Neuronal stem cell (in vitro differentiated cells): Measurements from ENCODE around the gene LSP1.
"Not testable (repeated sequence)": the region's sequence is repeated elsewhere in the genome, so short reads cannot be mapped to it uniquely, and the experiment has no call there.

ENCODE experiments used
- DNase-seq: peaks from one replicate; pipeline ENCODE4 v3.0.0-alpha.2; 2013; ENCODE audit warnings: low spot score
- H2AFZ ChIP-seq: one replicate; pipeline ENCODE4 v1.6.1; 2013; ENCODE audit warnings: mild to moderate bottlenecking, low read length, inconsistent platforms
- H2AK5ac ChIP-seq: 2 replicates; pipeline ENCODE4 v1.6.1; 2013; ENCODE audit warnings: low read depth, mild to moderate bottlenecking, inconsistent platforms, low read length, moderate library complexity, mixed read lengths
- H2BK120ac ChIP-seq: 2 replicates; pipeline ENCODE4 v1.6.1; 2013; ENCODE audit warnings: low read depth, mild to moderate bottlenecking, inconsistent platforms, low read length, moderate library complexity, mixed read lengths
- H2BK12ac ChIP-seq: one replicate; pipeline ENCODE4 v1.6.1; 2013; ENCODE audit warnings: low read length, inconsistent platforms
- H2BK15ac ChIP-seq: 2 replicates; pipeline ENCODE4 v1.6.1; 2013; ENCODE audit warnings: mild to moderate bottlenecking, low read length, inconsistent platforms, mixed read lengths
- H2BK5ac ChIP-seq: one replicate; pipeline ENCODE4 v1.6.1; 2013; ENCODE audit warnings: inconsistent platforms, mild to moderate bottlenecking, low read length, moderate library complexity
- H3K14ac ChIP-seq: one replicate; pipeline ENCODE4 v1.6.1; 2013; ENCODE audit warnings: low read length, inconsistent platforms
- H3K18ac ChIP-seq: 2 replicates; pipeline ENCODE4 v1.6.1; 2013; ENCODE audit warnings: low read length, inconsistent platforms
- H3K23ac ChIP-seq: 2 replicates; pipeline ENCODE4 v1.6.1; 2013; ENCODE audit warnings: low read depth, mild to moderate bottlenecking, mixed read lengths, low read length, inconsistent platforms; ENCODE audit not compliant: poor library complexity
- H3K27ac ChIP-seq: replicated peaks from 3 replicates; pipeline ENCODE4 v1.5.1; 2013; ENCODE audit warnings: low read length, inconsistent platforms
- H3K27me3 ChIP-seq, 3 experiments: 2 replicates each; pipeline ENCODE4 v1.6.1; 2013; ENCODE audit warnings: low read length in 3 of 3, mild to moderate bottlenecking in 2 of 3, inconsistent platforms in 1 of 3, low read depth in 1 of 3, mixed read lengths in 1 of 3, moderate library complexity in 1 of 3; ENCODE audit not compliant: control insufficient read depth in 3 of 3, insufficient read depth in 3 of 3
- H3K36me3 ChIP-seq, 2 donors: replicated peaks in 1 of 2; 2 replicates each; pipeline ENCODE4 v1.6.1; 2013; ENCODE audit warnings: low read length in 2 of 2; ENCODE audit not compliant: control insufficient read depth in 2 of 2, insufficient read depth in 2 of 2
- H3K4ac ChIP-seq: 2 replicates; pipeline ENCODE4 v1.6.1; 2013; ENCODE audit warnings: inconsistent platforms, mild to moderate bottlenecking, low read length, moderate library complexity
- H3K4me1 ChIP-seq, 2 donors: 1 replicate in 1 of 2; 2 replicates in 1 of 2; pipeline ENCODE4 v1.6.1; 2013; ENCODE audit warnings: low read length in 2 of 2, low read depth in 1 of 2; ENCODE audit not compliant: control insufficient read depth in 2 of 2, insufficient read depth in 1 of 2
- H3K4me2 ChIP-seq: one replicate; pipeline ENCODE4 v1.6.1; 2013; ENCODE audit warnings: mild to moderate bottlenecking, low read length, inconsistent platforms; ENCODE audit not compliant: insufficient read depth, poor library complexity, severe bottlenecking
- H3K4me3 ChIP-seq, 2 donors: 2 replicates each; pipeline ENCODE4 v1.5.1; 2013; ENCODE audit warnings: low read length in 2 of 2, mild to moderate bottlenecking in 2 of 2, inconsistent platforms in 1 of 2, moderate library complexity in 1 of 2
- H3K79me1 ChIP-seq: one replicate; pipeline ENCODE4 v1.6.1; 2013; ENCODE audit warnings: low read depth, mild to moderate bottlenecking, inconsistent platforms, low read length, moderate library complexity
- H3K9ac ChIP-seq: one replicate; pipeline ENCODE4 v1.6.1; 2013; ENCODE audit warnings: mild to moderate bottlenecking, low read depth, low read length, inconsistent platforms; ENCODE audit not compliant: poor library complexity
- H3K9me3 ChIP-seq, 2 donors: replicated peaks in 1 of 2; 2 replicates each; pipeline versions ENCODE3 to v1.6.1; 2013; ENCODE audit warnings: low read length in 2 of 2, mild to moderate bottlenecking in 2 of 2, inconsistent platforms in 1 of 2, low read depth in 1 of 2, mixed read lengths in 1 of 2, moderate library complexity in 1 of 2; ENCODE audit not compliant: control insufficient read depth in 2 of 2, insufficient read depth in 1 of 2
- H4K8ac ChIP-seq: one replicate; pipeline ENCODE4 v1.6.1; 2013; ENCODE audit warnings: low read depth, mild to moderate bottlenecking, inconsistent platforms, low read length, moderate library complexity
- H4K91ac ChIP-seq: one replicate; pipeline ENCODE4 v1.6.1; 2013; ENCODE audit warnings: low read length, low read depth, mild to moderate bottlenecking, inconsistent platforms; ENCODE audit not compliant: poor library complexity
- WGBS, 2 donors: extraction: QIAGEN DNeasy Blood & Tissue Kit; methylation state at CpG; one replicate each; pipeline ENCODE4 v1.1.7; 2013; ENCODE audit warnings: missing lambda C conversion rate in 2 of 2, mixed read lengths in 1 of 2; ENCODE audit not compliant: insufficient read length in 2 of 2, insufficient replicate concordance in 1 of 2; ENCODE audit errors: extremely low coverage in 2 of 2; 5-methylcytosine and 5-hydroxymethylcytosine counted together

The LSP1 gene

GRCh38 chr11:1872267-1872985 is 19.5 kb downstream of the LSP1 start:
- WGBS, 2 donors = no CpG with 5 or more reads among the region's 25 CpGs
- no peak for DNase-seq
- Histone ChIP-seq H2BK12ac (peak overlapping the region; percentile 73), H3K27ac (no peak overlapping the region), H3K23ac (no peak overlapping the region), H3K4me3 (no peak overlapping the region), H3K4ac (no peak overlapping the region), H3K36me3 (no peaks in the 10 kb centered on the region), H2AK5ac (peak overlapping the region; percentile 83), H2BK120ac (no peak overlapping the region), H4K8ac (no peak overlapping the region), H3K27me3 (peaks cover 0 to 3% (median 0%) of the 10 kb centered on the region in 3 experiments), H2BK15ac (peak overlapping the region; percentile 11), H3K79me1 (no peaks in the 10 kb centered on the region), H3K9me3 (no peaks in the 10 kb centered on the region), H3K4me1 (peaks cover 10 to 28% of the 10 kb centered on the region in 2 donors), H3K18ac (peak overlapping the region; percentile 76), H3K14ac (no peak overlapping the region), H3K9ac (no peak overlapping the region), H3K4me2 (no peak overlapping the region), H4K91ac (no peak overlapping the region), H2BK5ac (no peak overlapping the region), H2AFZ (no peak overlapping the region)

- peak overlapping the region; percentile 41 for H2BK12ac ChIP-seq
- no peaks in the 10 kb centered on the region for H3K9me3 ChIP-seq
- no peak overlapping the region for H2AFZ ChIP-seq
- H3K18ac ChIP-seq = peak overlapping the region; percentile 87
- no peak for DNase-seq
- no peak overlapping the region for H3K27ac ChIP-seq
- no peak overlapping the region for H3K4me3 ChIP-seq
- H3K36me3 ChIP-seq = no peaks in the 10 kb centered on the region
- H2BK5ac ChIP-seq = no peak overlapping the region
- H3K4me1 ChIP-seq = peaks cover 11 to 31% of the 10 kb centered on the region in 2 donors
- H2AK5ac ChIP-seq = peak overlapping the region; percentile 88
- no peak overlapping the region for H3K23ac ChIP-seq
- no CpG with 5 or more reads among the region's 11 CpGs for WGBS, 2 donors
- no peak overlapping the region for H3K4me2 ChIP-seq
- no peaks in the 10 kb centered on the region for H3K79me1 ChIP-seq
- H3K27me3 ChIP-seq = peaks cover 0 to 3% (median 0%) of the 10 kb centered on the region in 3 experiments
- no peak overlapping the region for H3K9ac ChIP-seq
- no peak overlapping the region for H4K91ac ChIP-seq
- H3K4ac ChIP-seq = no peak overlapping the region
- H2BK15ac ChIP-seq = peak overlapping the region; percentile 100
- peak overlapping the region; percentile 3 for H3K14ac ChIP-seq
- H2BK120ac ChIP-seq = no peak overlapping the region
- no peak overlapping the region for H4K8ac ChIP-seq
These were observed 20.3 kb downstream of the LSP1 start for GRCh38 chr11:1873048-1873812.

- H3K27ac ChIP-seq, H2AFZ ChIP-seq, H3K4me3 ChIP-seq, H4K91ac ChIP-seq, H3K27me3 ChIP-seq, H3K23ac ChIP-seq, H3K4ac ChIP-seq, H3K9ac ChIP-seq, DNase-seq, H2BK5ac ChIP-seq, H3K79me1 ChIP-seq, H3K36me3 ChIP-seq, H3K9me3 ChIP-seq, H3K4me2 ChIP-seq, H2BK120ac ChIP-seq, H4K8ac ChIP-seq: not testable (repeated sequence)
- Histone ChIP-seq H3K14ac (peak overlapping the region; percentile 3), H2BK15ac (peak overlapping the region; percentile 100), H2AK5ac (peak overlapping the region; percentile 88), H2BK12ac (peak overlapping the region; percentile 41), H3K4me1 (peaks cover 11 to 30% of the 10 kb centered on the region in 2 donors), H3K18ac (peak overlapping the region; percentile 87)
- WGBS, 2 donors = no CpG with 5 or more reads among the region's 17 CpGs
These were observed 20.9 kb downstream of the LSP1 start for GRCh38 chr11:1873813-1874150.

GRCh38 chr11:1874441-1875092 is 21.7 kb downstream of the LSP1 start:
- H3K4me3 ChIP-seq, H3K4ac ChIP-seq, H3K4me2 ChIP-seq, H2BK120ac ChIP-seq, H3K27ac ChIP-seq, H4K8ac ChIP-seq, H3K14ac ChIP-seq, H2BK5ac ChIP-seq, H3K79me1 ChIP-seq, H2AFZ ChIP-seq, H4K91ac ChIP-seq, H3K9me3 ChIP-seq, DNase-seq, H3K36me3 ChIP-seq, H3K27me3 ChIP-seq, H3K23ac ChIP-seq, H3K9ac ChIP-seq: not testable (repeated sequence)
- peaks cover 11 to 25% of the 10 kb centered on the region in 2 donors for H3K4me1 ChIP-seq
- WGBS, 2 donors = no CpG with 5 or more reads among the region's 17 CpGs
- H2AK5ac ChIP-seq = peak overlapping the region; percentile 88
- peak overlapping the region; percentile 75 for H2BK15ac ChIP-seq
- H2BK12ac ChIP-seq = peak overlapping the region; percentile 22
- H3K18ac ChIP-seq = peak overlapping the region; percentile 71
